H1 (cell line): ENCODE data around the gene HSD11B1. TPM values are rescaled to one million over a fixed set of nuclear protein-coding genes. Genes with fewer than 3 reads are reported as not detected.

Experiments
- CTCF ChIA-PET: fragments of 300-600 bp; sonication (Branson Sonifier 250); formaldehyde crosslinking; loops from one replicate; lab custom pipeline; 2021; ENCODE audit not compliant: partially characterized antibody; lab: Charles Lee
- POLR2A ChIA-PET: fragments of 300-600 bp; sonication (Branson Sonifier 250); formaldehyde crosslinking; loops from one replicate; lab custom pipeline; 2021; ENCODE audit warnings: inconsistent platforms; ENCODE audit not compliant: partially characterized antibody; lab: Charles Lee
- DNase-seq, 2 experiments: peaks; one replicate each; pipeline versions ENCODE4 v3.0.0 to v3.0.0-alpha.2; 2010 to 2022; ENCODE audit warnings: low spot score in 2 of 2, low read depth in 1 of 2, mixed read lengths in 1 of 2
- FAIRE-seq: peaks from 2 replicates; lab custom pipeline; 2011; peaks lifted over from hg19 to GRCh38; lab: Jason Lieb, UNC
- H2AFZ ChIP-seq: 2 replicates; pipeline ENCODE4 v1.8.1; 2012; ENCODE audit warnings: low read length, inconsistent platforms
- H2AK5ac ChIP-seq: 2 replicates; pipeline ENCODE4 v1.6.1; 2013; ENCODE audit warnings: low read depth, low read length
- H2BK120ac ChIP-seq: replicated peaks from 2 replicates; pipeline ENCODE3; 2013; ENCODE audit warnings: low read depth, low read length, inconsistent platforms
- H2BK12ac ChIP-seq: 2 replicates; pipeline ENCODE4 v1.6.1; 2013; ENCODE audit warnings: low read depth, low read length
- H2BK15ac ChIP-seq: 2 replicates; pipeline ENCODE4 v1.6.1; 2013; ENCODE audit warnings: low read length
- H2BK20ac ChIP-seq: 2 replicates; pipeline ENCODE4 v1.6.1; 2013; ENCODE audit warnings: low read length
- H2BK5ac ChIP-seq: 2 replicates; pipeline ENCODE4 v1.6.1; 2013; ENCODE audit warnings: low read depth, low read length
- H3K14ac ChIP-seq: 2 replicates; pipeline ENCODE4 v1.6.1; 2013; ENCODE audit warnings: inconsistent platforms; ENCODE audit not compliant: insufficient read length
- H3K18ac ChIP-seq: 2 replicates; pipeline ENCODE4 v1.6.1; 2013; ENCODE audit warnings: low read length; ENCODE audit errors: extremely low read depth
- H3K23ac ChIP-seq: 2 replicates; pipeline ENCODE4 v1.6.1; 2013; ENCODE audit warnings: inconsistent platforms; ENCODE audit not compliant: insufficient read length
- H3K23me2 ChIP-seq: 2 replicates; pipeline ENCODE4 v1.6.1; 2013; ENCODE audit warnings: low read depth, low read length
- H3K27ac ChIP-seq: 2 replicates; pipeline ENCODE4 v1.6.1; 2011; ENCODE audit warnings: low read depth, low read length, inconsistent platforms
- H3K27me3 ChIP-seq, 4 experiments: replicated peaks in 1 of 4; 1 replicate in 1 of 4; 2 replicates in 3 of 4; pipeline versions ENCODE4 v1.6.1 to v1.8.1; 2011 to 2013; ENCODE audit warnings: low read length in 3 of 4, mild to moderate bottlenecking in 3 of 4, inconsistent platforms in 2 of 4, mixed read lengths in 2 of 4, moderate library complexity in 1 of 4; ENCODE audit not compliant: control insufficient read depth in 3 of 4, insufficient read depth in 3 of 4; ENCODE audit errors: extremely low read depth in 1 of 4
- H3K36me3 ChIP-seq, 4 experiments: 2 replicates each; pipeline versions ENCODE4 v1.6.1 to v1.8.1; 2011 to 2013; ENCODE audit warnings: mild to moderate bottlenecking in 4 of 4, low read length in 3 of 4, moderate library complexity in 2 of 4, control low read depth in 1 of 4, inconsistent platforms in 1 of 4; ENCODE audit not compliant: insufficient read depth in 4 of 4, control insufficient read depth in 2 of 4
- H3K4ac ChIP-seq: replicated peaks from 2 replicates; pipeline ENCODE3; 2013; ENCODE audit warnings: low read length, low read depth, mixed read lengths, inconsistent platforms; ENCODE audit not compliant: insufficient read length
- H3K4me1 ChIP-seq, 4 experiments: replicated peaks in 1 of 4; 1 replicate in 1 of 4; 2 replicates in 3 of 4; pipeline versions ENCODE4 v1.6.1 to v1.8.1; 2011 to 2013; ENCODE audit warnings: low read length in 3 of 4, inconsistent platforms in 2 of 4, mixed read lengths in 1 of 4; ENCODE audit not compliant: insufficient read depth in 4 of 4, control insufficient read depth in 3 of 4
- H3K4me2 ChIP-seq, 2 experiments: 2 replicates each; pipeline versions ENCODE4 v1.6.1 to v1.8.1; 2011 to 2013; ENCODE audit warnings: low read depth in 2 of 2, low read length in 2 of 2, control low read depth in 1 of 2, inconsistent platforms in 1 of 2, mild to moderate bottlenecking in 1 of 2; ENCODE audit not compliant: insufficient read depth in 1 of 2
- H3K4me3 ChIP-seq, 4 experiments: fragments of 200-600, 300-600 bp in 1 of 4; sonication (generic), shearing (Covaris generic), sonication (Bioruptor Twin) in 1 of 4; 2 replicates each; pipeline versions ENCODE4 v1.5.1 to v1.8.1; 2011 to 2016; ENCODE audit warnings: low read length in 4 of 4, low read depth in 3 of 4, control low read depth in 2 of 4, inconsistent platforms in 2 of 4, mild to moderate bottlenecking in 2 of 4, mixed read lengths in 1 of 4, moderate library complexity in 1 of 4; ENCODE audit not compliant: insufficient read depth in 2 of 4; ENCODE audit errors: extremely low read depth in 1 of 4
- H3K56ac ChIP-seq: replicated peaks from 2 replicates; pipeline ENCODE3; 2013; ENCODE audit warnings: low read depth, mild to moderate bottlenecking, mixed read lengths, low read length, inconsistent platforms; ENCODE audit not compliant: insufficient read length
- H3K79me1 ChIP-seq: 2 replicates; pipeline ENCODE4 v1.6.1; 2013; ENCODE audit warnings: low read depth, low read length, control low read depth
- H3K79me2 ChIP-seq, 2 experiments: 2 replicates each; pipeline versions ENCODE4 v1.6.1 to v1.8.1; 2012 to 2013; ENCODE audit warnings: low read length in 2 of 2, mild to moderate bottlenecking in 2 of 2, inconsistent platforms in 1 of 2; ENCODE audit not compliant: insufficient read depth in 2 of 2, control insufficient read depth in 1 of 2
- H3K9ac ChIP-seq, 4 experiments: replicated peaks in 1 of 4; 1 replicate in 1 of 4; 2 replicates in 3 of 4; pipeline versions ENCODE4 v1.6.1 to v1.8.1; 2011 to 2013; ENCODE audit warnings: low read depth in 3 of 4, low read length in 3 of 4, control low read depth in 2 of 4, mild to moderate bottlenecking in 2 of 4, moderate library complexity in 2 of 4, inconsistent platforms in 1 of 4; ENCODE audit errors: extremely low read depth in 1 of 4
- H3K9me3 ChIP-seq, 2 experiments: 2 replicates each; pipeline versions ENCODE4 v1.6.1 to v1.8.1; 2012 to 2013; ENCODE audit warnings: mild to moderate bottlenecking in 2 of 2, moderate library complexity in 2 of 2, control low read depth in 1 of 2, inconsistent platforms in 1 of 2, low read depth in 1 of 2, low read length in 1 of 2, mixed read lengths in 1 of 2; ENCODE audit not compliant: insufficient read depth in 2 of 2
- H4K20me1 ChIP-seq, 2 experiments: replicated peaks in 1 of 2; 2 replicates each; pipeline versions ENCODE3 to v1.8.1; 2011 to 2013; ENCODE audit warnings: inconsistent platforms in 2 of 2, low read length in 2 of 2, mild to moderate bottlenecking in 1 of 2; ENCODE audit not compliant: insufficient read depth in 2 of 2, control insufficient read depth in 1 of 2
- H4K5ac ChIP-seq: 2 replicates; pipeline ENCODE4 v1.6.1; 2013; ENCODE audit warnings: low read length, low read depth, mixed read lengths, inconsistent platforms; ENCODE audit not compliant: insufficient read length
- H4K8ac ChIP-seq: 2 replicates; pipeline ENCODE4 v1.8.0; 2013; ENCODE audit warnings: mild to moderate bottlenecking, moderate library complexity, low read length, inconsistent platforms; ENCODE audit not compliant: insufficient read depth; ENCODE audit errors: extremely low read depth
- H4K91ac ChIP-seq: replicated peaks from 2 replicates; pipeline ENCODE3; 2013; ENCODE audit warnings: low read length, mixed read lengths, inconsistent platforms; ENCODE audit not compliant: insufficient read length
- ATF3 ChIP-seq: IDR thresholded peaks from 2 replicates; pipeline ENCODE4 v1.6.1; 2011; ENCODE audit warnings: low read depth, mild to moderate bottlenecking, low read length; ENCODE audit not compliant: insufficient read depth
- BACH1 ChIP-seq: IDR thresholded peaks from 2 replicates; pipeline ENCODE4 v1.6.1; 2012; ENCODE audit warnings: low read length, improper control_type of control experiment
- FOSL1 ChIP-seq: IDR thresholded peaks from 2 replicates; pipeline ENCODE4 v1.6.1; 2011; ENCODE audit warnings: mild to moderate bottlenecking, low read depth, low read length, moderate library complexity; ENCODE audit not compliant: insufficient read depth
- GTF2F1 ChIP-seq: IDR thresholded peaks from 2 replicates; pipeline ENCODE4 v1.6.1; 2012; ENCODE audit warnings: low read depth, low read length, improper control_type of control experiment, borderline replicate concordance
- HDAC6 ChIP-seq: IDR thresholded peaks from one replicate; pipeline ENCODE4 v1.7.1; 2012; ENCODE audit warnings: low read depth, mild to moderate bottlenecking, inconsistent platforms, low read length, moderate library complexity
- JUN ChIP-seq: IDR thresholded peaks from 2 replicates; pipeline ENCODE4 v1.6.1; 2011; ENCODE audit warnings: low read depth, mild to moderate bottlenecking, improper control_type of control experiment, low read length
- NANOG ChIP-seq: IDR thresholded peaks from 2 replicates; pipeline ENCODE4 v1.6.1; 2011; ENCODE audit warnings: low read length, low read depth, mild to moderate bottlenecking, inconsistent platforms; ENCODE audit not compliant: insufficient read depth, poor library complexity, severe bottlenecking
- POLR2AphosphoS5 ChIP-seq: IDR thresholded peaks from 2 replicates; pipeline ENCODE4 v1.6.1; 2011; ENCODE audit warnings: low read depth, low read length
- RXRA ChIP-seq: IDR thresholded peaks from 2 replicates; pipeline ENCODE4 v1.6.1; 2011; ENCODE audit warnings: low read depth, mild to moderate bottlenecking, low read length, moderate library complexity; ENCODE audit not compliant: insufficient read depth
- SIX5 ChIP-seq: IDR thresholded peaks from 2 replicates; pipeline ENCODE4 v1.6.1; 2011; ENCODE audit warnings: mild to moderate bottlenecking, low read depth, low read length
- SP2 ChIP-seq: IDR thresholded peaks from 2 replicates; pipeline ENCODE4 v1.6.1; 2012; ENCODE audit warnings: mild to moderate bottlenecking, low read length, inconsistent platforms
- TAF7 ChIP-seq: optimal IDR thresholded peaks from 2 replicates; pipeline ENCODE3; 2011; ENCODE audit warnings: low read depth, mild to moderate bottlenecking, inconsistent platforms, low read length, moderate library complexity, borderline replicate concordance
- TBP ChIP-seq: IDR thresholded peaks from 2 replicates; pipeline ENCODE4 v1.6.1; 2011; ENCODE audit warnings: low read depth, low read length, improper control_type of control experiment
- WGBS, 2 experiments: shearing (Covaris generic) in 1 of 2; methylation state at CpG; one replicate each; pipeline versions ENCODE4 v1.1.6 to v1.1.7; 2013 to 2015; ENCODE audit warnings: low lambda C conversion rate in 2 of 2, mixed read lengths in 2 of 2, inconsistent platforms in 1 of 2, low coverage in 1 of 2, missing lambda C conversion rate in 1 of 2; ENCODE audit not compliant: insufficient replicate concordance in 2 of 2, insufficient coverage in 1 of 2, insufficient read length in 1 of 2; ENCODE audit errors: extremely low coverage in 1 of 2, missing lambda C conversion rate in 1 of 2; 5-methylcytosine and 5-hydroxymethylcytosine counted together
- polyA plus RNA-seq, 7 experiments: library from polyadenylated mRNA; depleted of rRNA in 3 of 7; stranded (reverse) in 5 of 7; unstranded in 2 of 7; fragments of >200 nt in 5 of 7; fragments of 200-250 nt in 2 of 7; gene quantifications; 1 replicate in 5 of 7; 2 replicates in 1 of 7; 4 replicates in 1 of 7; pipeline versions ENCODE4 v1.2.1 to v1.2.3, GENCODE V29; 2011 to 2013; ENCODE audit warnings: missing spikeins in 2 of 7, mixed read lengths in 2 of 7
- total RNA-seq: library from RNA; stranded (reverse); fragmentation: NEBNext Ultra II Directional; extraction: Animal tissue kit (Norgen Biotek cat#: 25700); gene quantifications from 2 replicates; pipeline ENCODE4 v1.2.1, GENCODE V29; 2021

HSD11B1 gene
- total and polyA plus RNA-seq, 2 of the 8 experiments (the other 6 are each of a cell fraction or from before 2014, with no cell fraction given): not detected

DNA sequence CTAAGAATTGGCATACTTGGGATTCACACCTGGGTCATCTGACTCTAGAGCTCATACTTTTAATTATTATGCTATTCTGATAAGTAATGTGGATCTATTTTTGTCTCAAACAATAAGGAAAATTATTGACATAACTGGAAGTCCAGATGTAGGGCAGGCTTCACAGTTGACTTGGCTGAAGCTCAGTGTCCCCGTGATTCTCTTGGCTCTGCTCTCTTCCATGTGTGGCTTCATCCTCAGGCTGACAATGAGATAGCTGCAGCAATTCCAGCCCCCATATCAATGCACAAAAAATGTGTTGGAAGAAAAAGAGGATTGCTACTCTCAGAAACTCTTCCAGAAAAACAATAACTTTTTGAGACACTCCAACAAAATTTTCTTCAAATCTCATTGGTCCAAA lies 23.8 kb downstream of the HSD11B1 start:
- FAIRE-seq (no peak), DNase-seq (no peak)
- Histone ChIP-seq H2AFZ (no peak overlapping the region), H3K27me3 (no peaks in the 10 kb centered on the region), H4K5ac (no peak overlapping the region), H3K14ac (no peak overlapping the region), H3K23me2 (no peaks in the 10 kb centered on the region; the same call in 1 of the 2 replicates), H2BK12ac (no peak overlapping the region), H2AK5ac (no peak overlapping the region), H3K36me3 (no peaks in the 10 kb centered on the region), H3K9me3 (no peaks in the 10 kb centered on the region), H3K4me3 (no peak overlapping the region), H4K91ac (no peak overlapping the region), H3K4me1 (no peaks in the 10 kb centered on the region), H3K9ac (no peak overlapping the region), H2BK15ac (no peak overlapping the region), H3K23ac (no peak overlapping the region), H4K20me1 (no peaks in the 10 kb centered on the region), H2BK5ac (no peak overlapping the region), H3K27ac (no peak overlapping the region), H2BK120ac (no peak overlapping the region), H2BK20ac (no peak overlapping the region), H3K4me2 (no peak overlapping the region), H3K79me2 (no peaks in the 10 kb centered on the region), H3K4ac (no peak overlapping the region), H4K8ac (no peak overlapping the region), H3K18ac (no peak overlapping the region), H3K56ac (no peak overlapping the region), H3K79me1 (no peaks in the 10 kb centered on the region)
- POLR2A ChIA-PET: no interaction called here
- CTCF ChIA-PET: interaction anchor here (0.8 to 5.3 kb wide), 9 partner anchors 8 to 526 kb away, joined by 3 to 31 read pairs (median 4); no protein-coding TSS in a partner anchor
- WGBS, 2 experiments: 92% methylated on average over 1 of the region's 1 CpG; no CpG with 5 or more reads in 1 of the 2 experiments
- TF ChIP-seq FOSL1 (no peak), BACH1 (no peak), TBP (no peak), GTF2F1 (no peak), ATF3 (no peak), RXRA (no peak), POLR2AphosphoS5 (no peak), SIX5 (no peak), SP2 (no peak), NANOG (no peak), JUN (no peak), TAF7 (no peak), HDAC6 (no peak)
